Esophagus (tissue), 2 donors: ENCODE measurements around the gene FLNB. TPM values are rescaled to one million over a fixed set of nuclear protein-coding genes. Genes with fewer than 3 reads are reported as not detected.
"Not testable (repeated sequence)": the region's sequence is repeated elsewhere in the genome, so short reads cannot be mapped to it uniquely, and the experiment has no call there.

Experiments
- H3K27ac ChIP-seq, 2 donors: one replicate each; pipeline ENCODE4 v1.5.1; 2013; ENCODE audit warnings: low read depth in 2 of 2, mild to moderate bottlenecking in 2 of 2, inconsistent platforms in 1 of 2, low read length in 1 of 2, moderate library complexity in 1 of 2
- H3K27me3 ChIP-seq, 2 donors: one replicate each; pipeline ENCODE4 v1.6.1; 2013; ENCODE audit warnings: low read length in 2 of 2, control low read depth in 1 of 2, mild to moderate bottlenecking in 1 of 2; ENCODE audit not compliant: insufficient read depth in 2 of 2, control insufficient read depth in 1 of 2
- H3K36me3 ChIP-seq, 2 donors: one replicate each; pipeline ENCODE4 v1.6.1; 2013; ENCODE audit warnings: low read length in 1 of 2; ENCODE audit not compliant: control insufficient read depth in 2 of 2, insufficient read depth in 2 of 2
- H3K4me1 ChIP-seq, 2 donors: one replicate each; pipeline ENCODE4 v1.6.1; 2013; ENCODE audit warnings: low read length in 1 of 2; ENCODE audit not compliant: control insufficient read depth in 2 of 2, insufficient read depth in 2 of 2
- H3K4me3 ChIP-seq, 2 donors: one replicate each; pipeline ENCODE4 v1.5.1; 2013; ENCODE audit warnings: low read length in 2 of 2, mild to moderate bottlenecking in 2 of 2, low read depth in 1 of 2, moderate library complexity in 1 of 2
- H3K9me3 ChIP-seq, 2 donors: one replicate each; pipeline ENCODE4 v1.6.1; 2013; ENCODE audit warnings: mild to moderate bottlenecking in 2 of 2, low read depth in 1 of 2, low read length in 1 of 2, moderate library complexity in 1 of 2; ENCODE audit not compliant: control insufficient read depth in 2 of 2, insufficient read depth in 1 of 2
- WGBS, 2 donors: extraction: QIAGEN DNeasy Blood & Tissue Kit; methylation state at CpG; one replicate each; pipeline ENCODE4 v1.1.7; 2013; 5-methylcytosine and 5-hydroxymethylcytosine counted together
- polyA plus RNA-seq, 2 donors: library from polyadenylated mRNA; stranded (reverse); fragments of 200-250 nt; gene quantifications; one replicate each; pipeline ENCODE4 v1.2.3, GENCODE V29; 2013
- donor health status: healthy with polysubstance abuse.
- donor health status: Bipolar disorder and iron deficiency.

The FLNB gene
- polyA plus RNA-seq, 2 donors = 50.8 to 52.5 TPM

GRCh38 chr3:57980416-57980815 is 27.8 kb upstream of the FLNB start:
- no peak overlapping the region for H3K27ac ChIP-seq
- H3K4me3 ChIP-seq = no peak overlapping the region
- no peaks in the 10 kb centered on the region for H3K27me3 ChIP-seq
- peaks cover 0 to 3% of the 10 kb centered on the region in 2 donors for H3K4me1 ChIP-seq
- H3K9me3 ChIP-seq = no peaks in the 10 kb centered on the region
- WGBS, 2 donors = 83 to 90% methylated on average over 1 of the region's 1 CpG
- no peaks in the 10 kb centered on the region for H3K36me3 ChIP-seq

DNA sequence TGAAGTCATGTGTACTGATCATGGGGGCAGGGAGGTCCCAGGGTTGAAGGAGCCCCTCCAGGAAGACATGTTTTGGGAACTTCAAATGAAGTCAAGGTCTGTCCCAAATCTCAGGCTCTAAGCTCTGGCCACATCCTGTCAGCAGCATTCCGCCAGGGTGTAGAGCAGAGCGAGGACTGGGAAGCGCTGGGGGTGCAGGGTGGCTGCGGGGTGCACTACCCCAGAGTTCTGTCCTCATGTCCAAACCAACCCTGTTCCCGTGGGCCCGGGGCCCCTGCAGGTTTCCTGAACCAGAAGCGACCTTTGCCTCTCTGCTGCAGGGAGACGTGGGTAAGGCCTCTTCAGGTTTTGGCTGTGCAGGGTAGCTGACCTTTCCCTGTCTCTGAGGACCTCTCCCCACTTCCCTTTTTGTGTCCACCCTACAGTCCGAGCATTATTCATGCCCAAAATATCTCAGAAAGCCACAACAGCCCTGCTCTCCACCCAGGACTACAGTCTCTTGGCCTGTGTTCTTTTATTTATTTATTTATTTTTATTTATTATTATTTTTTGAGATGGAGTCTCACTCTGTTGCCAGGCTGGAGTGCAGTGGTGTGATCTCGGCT is 26.6 kb upstream of the FLNB start:
- H3K36me3 ChIP-seq = no peaks in the 10 kb centered on the region
- H3K27me3 ChIP-seq = no peaks in the 10 kb centered on the region
- no peaks in the 10 kb centered on the region for H3K9me3 ChIP-seq
- H3K27ac ChIP-seq = no peak overlapping the region
- H3K4me3 ChIP-seq = no peak overlapping the region
- H3K4me1 ChIP-seq = peaks cover 0 to 3% of the 10 kb centered on the region in 2 donors
- 87 to 88% methylated on average over 10 of the region's 10 CpGs for WGBS, 2 donors

GRCh38 chr3:57982561-57983243 is 25.5 kb upstream of the FLNB start:
- 92 to 94% methylated on average over 9 of the region's 9 CpGs for WGBS, 2 donors
- H3K27ac ChIP-seq = no peak overlapping the region
- H3K4me3 ChIP-seq = no peak overlapping the region
- no peaks in the 10 kb centered on the region for H3K27me3 ChIP-seq
- H3K4me1 ChIP-seq = peaks cover 0 to 3% of the 10 kb centered on the region in 2 donors
- H3K36me3 ChIP-seq = no peaks in the 10 kb centered on the region
- H3K9me3 ChIP-seq = no peaks in the 10 kb centered on the region

DNA sequence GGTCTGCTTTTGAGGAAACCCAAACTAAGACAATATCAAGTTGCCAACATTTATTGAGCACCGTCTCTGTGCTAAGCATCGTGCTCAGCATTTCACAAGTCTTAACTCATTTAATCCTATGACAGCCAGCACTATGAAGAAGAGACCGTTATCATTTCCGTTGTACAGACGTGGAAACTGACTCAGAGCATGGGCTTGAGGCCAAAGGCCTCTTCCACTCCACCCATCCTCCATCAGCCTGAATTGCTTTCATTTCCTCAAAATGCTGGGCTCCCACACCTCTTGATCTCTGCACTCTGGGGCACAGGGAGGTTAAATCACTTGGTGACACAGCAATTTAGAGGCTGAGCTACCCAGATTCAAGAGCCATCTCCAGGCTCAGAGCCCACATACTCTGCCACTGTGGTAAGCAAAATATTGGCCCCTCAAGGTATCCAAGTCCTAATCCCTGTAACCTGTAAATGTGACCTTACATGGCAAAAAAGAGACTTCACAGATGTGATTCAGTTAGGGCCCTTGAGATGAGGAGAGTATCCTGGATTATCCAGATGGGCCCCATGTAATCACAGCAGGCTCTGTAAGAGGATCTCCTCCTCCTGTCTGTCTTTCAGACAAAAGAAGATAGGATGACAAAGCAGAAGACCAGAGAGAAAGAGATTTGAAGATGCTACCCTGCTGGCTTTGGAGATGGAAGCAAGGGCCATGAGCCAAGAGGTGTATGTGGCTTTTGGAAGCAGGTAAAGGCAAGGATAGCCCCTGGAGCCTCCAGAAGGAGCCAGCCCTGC is 24.3 kb upstream of the FLNB start:
- Histone ChIP-seq H3K4me1 (peaks cover 0 to 3% of the 10 kb centered on the region in 2 donors), H3K4me3 (no peak overlapping the region), H3K27me3 (no peaks in the 10 kb centered on the region), H3K27ac (no peak overlapping the region), H3K36me3 (no peaks in the 10 kb centered on the region), H3K9me3 (no peaks in the 10 kb centered on the region)
- WGBS, 2 donors = 5 to 15% methylated on average over 5 of the region's 5 CpGs

GRCh38 chr3:57985176-57985983 is 22.8 kb upstream of the FLNB start:
- H3K27ac ChIP-seq = peak overlapping the region in 1 of 2 donors; percentile 9
- 76 to 91% methylated on average over 9 of the region's 9 CpGs for WGBS, 2 donors
- no peak overlapping the region for H3K4me3 ChIP-seq
- peaks cover 0 to 3% of the 10 kb centered on the region in 2 donors for H3K4me1 ChIP-seq
- H3K9me3 ChIP-seq = no peaks in the 10 kb centered on the region
- H3K27me3 ChIP-seq = no peaks in the 10 kb centered on the region
- no peaks in the 10 kb centered on the region for H3K36me3 ChIP-seq

DNA sequence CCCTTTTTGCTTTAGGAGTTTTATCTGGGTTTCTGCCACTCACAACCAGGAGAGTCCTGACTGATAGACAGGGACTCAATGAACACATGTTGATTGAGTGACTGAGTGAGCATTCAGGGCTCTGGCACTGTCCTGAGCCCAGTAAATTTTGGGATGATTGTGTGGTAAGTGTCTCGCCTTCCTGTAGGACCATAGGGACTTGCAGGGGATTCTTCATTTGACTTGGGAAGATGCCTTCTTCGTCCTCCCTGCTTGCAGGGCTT is 22.3 kb upstream of the FLNB start:
- no peaks in the 10 kb centered on the region for H3K27me3 ChIP-seq
- H3K4me1 ChIP-seq = peaks cover 0 to 3% of the 10 kb centered on the region in 2 donors
- no peak overlapping the region for H3K4me3 ChIP-seq
- H3K36me3 ChIP-seq = no peaks in the 10 kb centered on the region
- no peaks in the 10 kb centered on the region for H3K9me3 ChIP-seq
- 98% methylated on average over 2 of the region's 2 CpGs for WGBS, 2 donors
- no peak overlapping the region for H3K27ac ChIP-seq

DNA sequence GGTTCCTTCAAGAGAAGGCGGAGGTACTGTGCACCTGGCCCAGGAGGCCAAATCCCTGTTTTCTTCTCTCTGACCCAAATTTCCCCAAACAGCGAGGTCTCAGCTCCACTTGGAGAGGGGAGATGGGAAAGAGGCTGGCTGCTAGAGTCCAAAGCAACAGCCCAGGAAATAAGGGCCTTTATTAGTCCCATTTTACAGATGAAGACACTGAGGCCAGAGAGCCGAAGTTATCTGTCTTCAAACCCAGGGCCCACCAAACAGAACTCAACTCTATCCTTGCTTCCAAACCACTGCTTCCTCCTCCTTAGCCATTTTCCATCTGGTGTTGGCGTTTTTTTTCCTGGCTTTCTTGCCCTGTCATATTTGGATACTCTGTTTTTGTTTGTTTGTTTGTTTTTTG is 22.0 kb upstream of the FLNB start:
- 93 to 96% methylated on average over 4 of the region's 4 CpGs for WGBS, 2 donors
- no peak overlapping the region for H3K27ac ChIP-seq
- no peaks in the 10 kb centered on the region for H3K36me3 ChIP-seq
- H3K9me3 ChIP-seq = no peaks in the 10 kb centered on the region
- peaks cover 0 to 3% of the 10 kb centered on the region in 2 donors for H3K4me1 ChIP-seq
- H3K4me3 ChIP-seq = no peak overlapping the region
- H3K27me3 ChIP-seq = no peaks in the 10 kb centered on the region

DNA sequence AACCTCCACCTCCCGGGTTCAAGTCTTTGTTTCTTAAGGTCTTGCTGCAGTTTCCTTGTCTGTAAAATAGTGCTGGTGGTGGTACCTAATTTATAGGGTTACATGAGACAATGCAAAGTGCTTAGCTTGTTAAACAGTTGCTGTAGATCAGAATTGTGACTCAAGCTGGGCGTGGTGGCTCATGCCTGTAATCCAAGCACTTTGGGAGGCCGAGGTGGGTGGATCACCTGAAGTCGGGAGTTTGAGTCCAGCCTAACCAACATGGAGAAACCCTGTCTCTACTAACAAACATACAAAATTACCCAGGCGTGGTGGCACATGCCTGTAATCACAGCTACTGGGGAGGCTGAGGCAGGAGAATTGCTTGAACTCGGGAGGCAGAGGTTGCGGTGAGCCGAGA is 19.0 kb upstream of the FLNB start:
- H3K27ac ChIP-seq, H3K9me3 ChIP-seq, H3K4me1 ChIP-seq, H3K27me3 ChIP-seq, H3K4me3 ChIP-seq, H3K36me3 ChIP-seq: not testable (repeated sequence)
- WGBS, 2 donors = 68 to 74% methylated on average over 8 of the region's 8 CpGs

GRCh38 chr3:57989646-57990045 is 18.6 kb upstream of the FLNB start:
- Histone ChIP-seq H3K27me3 (no peaks in the 10 kb centered on the region), H3K4me3 (no peak overlapping the region), H3K27ac (no peak overlapping the region), H3K9me3 (no peaks in the 10 kb centered on the region), H3K4me1 (no peaks in the 10 kb centered on the region), H3K36me3 (no peaks in the 10 kb centered on the region)
- WGBS, 2 donors = 74 to 94% methylated on average over 1 of the region's 1 CpG
